Measurements from ENCODE around the gene RREB1.
"Not testable (repeated sequence)": the region's sequence is repeated elsewhere in the genome, so short reads cannot be mapped to it uniquely, and the experiment has no call there.

RREB1 gene

GRCh38 chr6:7267466-7268091 lies 159.8 kb downstream of the RREB1 start:
- DNase-seq, result no peak

DNA sequence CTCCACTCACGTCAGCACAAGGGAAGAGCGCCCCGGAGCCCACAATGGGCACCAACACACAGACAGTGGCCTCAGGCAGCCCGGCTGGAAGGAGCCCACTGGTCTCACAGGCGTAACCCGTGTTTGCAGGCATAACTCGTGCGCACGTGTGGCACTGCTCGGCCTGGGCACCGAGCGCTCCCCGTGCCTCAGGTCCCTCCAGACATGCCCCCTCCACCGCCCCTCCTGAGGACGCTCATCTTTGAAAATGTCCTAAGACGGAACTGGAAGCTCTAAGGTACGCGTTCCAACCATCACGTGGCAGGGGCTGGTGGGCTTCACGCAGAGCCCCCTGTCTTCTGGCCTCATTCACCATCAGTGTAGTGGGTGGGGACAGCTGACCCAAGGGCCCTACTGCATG lies 160.6 kb downstream of the RREB1 start:
- DNase-seq, result no peak

DNA sequence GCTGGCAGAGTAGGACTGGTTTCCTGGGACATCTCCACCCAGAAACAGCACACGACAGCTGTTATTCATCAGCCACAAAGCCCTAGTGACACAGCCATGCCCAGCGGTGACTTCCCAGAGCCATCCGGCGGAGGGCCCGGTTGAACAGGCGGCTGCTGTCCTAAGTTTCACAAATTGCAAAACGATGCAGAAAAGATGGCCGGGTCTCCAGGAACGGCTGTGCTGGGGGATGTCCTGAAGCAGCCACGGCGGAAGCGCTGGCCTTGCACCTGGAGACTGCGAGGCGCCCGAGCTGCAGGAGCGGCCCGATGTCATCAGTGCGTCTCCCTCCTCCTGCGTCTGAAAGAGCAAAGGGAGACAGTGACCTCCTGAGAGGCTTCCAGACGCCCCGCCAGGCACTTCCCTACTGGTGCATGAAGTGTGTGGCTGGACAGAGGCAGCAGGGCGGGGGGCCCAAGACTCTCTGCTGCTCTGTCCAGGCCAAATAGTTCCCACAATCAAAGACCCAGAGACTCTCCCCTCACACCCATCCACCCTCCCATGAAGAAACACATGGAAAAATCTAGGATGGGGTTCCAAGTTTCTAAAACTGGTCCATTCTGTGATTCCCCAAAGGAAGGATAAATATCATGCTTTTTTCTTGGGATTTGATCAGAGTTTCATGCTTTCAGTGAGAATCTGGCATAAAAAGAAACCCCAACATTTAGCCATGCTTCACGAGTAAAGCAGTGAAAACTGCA lies 161.2 kb downstream of the RREB1 start:
- DNase-seq, result no peak

DNA sequence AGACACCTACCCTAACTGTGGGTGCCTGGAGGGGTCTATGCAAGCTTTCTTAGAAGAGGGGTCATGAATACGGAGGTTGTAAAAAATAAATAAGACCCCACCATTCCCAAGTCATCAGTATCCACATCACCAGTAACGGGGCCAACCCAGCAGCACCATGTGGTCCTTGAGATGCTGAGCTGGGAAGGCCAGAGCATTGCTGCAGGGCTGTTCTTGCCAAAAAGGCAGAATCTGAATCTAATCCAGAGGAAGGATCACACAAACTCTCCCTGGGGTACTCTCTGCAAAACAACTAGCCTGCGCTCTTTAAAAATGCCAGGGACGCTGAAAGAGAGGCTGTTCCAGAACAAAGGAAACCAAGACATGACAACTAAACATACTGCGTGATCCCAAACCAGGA lies 162.1 kb downstream of the RREB1 start:
- DNase-seq, result no peak

- no peak for DNase-seq
These were observed 162.8 kb downstream of the RREB1 start for GRCh38 chr6:7270320-7271204.

GRCh38 chr6:7271205-7271534 lies 163.4 kb downstream of the RREB1 start:
- no peak for DNase-seq

- DNase-seq, result no peak
These were observed 165.9 kb downstream of the RREB1 start for GRCh38 chr6:7273709-7274108.

DNA sequence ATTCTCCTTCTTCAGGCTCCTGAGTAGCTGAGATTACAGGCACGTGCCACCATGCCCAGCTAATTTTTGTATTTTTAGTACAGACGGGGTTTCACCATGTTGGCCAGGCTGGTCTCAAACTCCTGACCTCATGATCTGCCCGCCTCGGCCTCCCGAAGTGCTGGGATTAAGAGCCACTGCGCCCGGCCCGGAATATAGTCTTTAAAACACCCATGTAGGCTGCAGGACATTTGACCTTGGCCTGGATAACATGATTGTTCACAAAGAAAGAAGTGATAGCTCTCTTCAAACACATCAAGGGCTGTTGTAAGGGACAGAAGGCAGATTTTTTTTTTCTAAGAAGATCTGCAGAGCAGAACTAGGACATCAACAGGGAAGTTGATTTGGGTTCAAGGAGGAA lies 166.8 kb downstream of the RREB1 start:
- DNase-seq, result not testable (repeated sequence)

GRCh38 chr6:7276199-7276524 lies 168.4 kb downstream of the RREB1 start:
- no peak for DNase-seq

- DNase-seq, result no peak
These were observed 174.5 kb downstream of the RREB1 start for GRCh38 chr6:7282097-7282906.

DNA sequence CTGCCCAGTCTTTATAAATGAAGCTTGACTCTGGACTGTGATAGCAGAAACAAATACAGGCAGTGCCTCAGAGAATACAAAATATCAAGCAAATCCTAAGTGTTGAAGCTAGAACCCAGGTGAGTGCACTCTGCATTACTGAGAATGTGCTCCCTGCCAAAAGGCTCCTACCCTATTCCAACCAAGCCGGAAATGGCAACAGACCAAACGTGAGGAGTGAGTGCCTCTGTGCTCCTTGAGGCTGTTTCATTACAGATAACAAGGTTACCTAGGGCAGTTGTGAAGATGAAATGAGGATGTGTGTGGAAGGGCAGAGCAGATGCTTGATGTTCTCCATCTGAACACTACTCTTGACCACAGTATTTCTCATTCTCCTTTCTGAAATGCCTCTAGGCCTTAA lies 175.9 kb downstream of the RREB1 start:
- DNase-seq, result no peak

DNA sequence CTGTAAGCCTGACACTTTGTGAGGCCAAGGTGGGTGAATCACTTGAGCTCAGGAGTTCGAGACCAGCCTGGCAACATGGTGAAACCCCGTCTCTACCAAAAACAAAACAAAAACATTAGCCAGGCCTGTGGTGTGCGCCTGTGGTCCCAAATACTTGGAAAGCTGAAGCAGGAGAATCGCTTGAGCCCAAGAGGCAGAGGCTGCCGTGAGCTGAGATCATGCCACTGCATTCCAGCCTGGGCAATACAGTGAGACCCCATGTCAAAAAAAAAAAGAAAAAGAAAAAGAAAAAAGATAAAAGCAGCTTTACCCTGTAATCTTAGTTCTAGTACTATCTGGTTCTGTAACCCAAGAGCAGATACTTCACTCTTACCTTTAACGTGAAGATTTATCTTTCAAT lies 177.7 kb downstream of the RREB1 start:
- DNase-seq, result no peak

DNA sequence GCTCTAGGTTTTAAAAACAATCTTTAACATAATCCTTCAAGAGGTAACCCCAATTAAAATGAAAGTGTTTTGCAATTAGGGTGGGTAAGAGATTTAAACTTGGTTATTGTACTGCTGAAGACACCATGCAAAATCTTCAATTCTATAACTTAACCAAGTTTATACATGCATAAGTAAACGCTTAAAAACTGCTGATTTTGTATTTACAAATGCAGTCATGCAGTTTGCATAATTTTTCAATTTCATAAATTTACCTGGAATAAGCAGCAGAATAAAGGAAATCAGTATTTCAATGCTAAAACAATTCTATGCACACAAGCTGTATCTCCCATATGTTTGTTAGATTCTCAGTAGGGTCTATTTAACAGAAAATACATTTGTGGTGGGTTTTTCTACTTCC lies 182.3 kb downstream of the RREB1 start:
- DNase-seq, result no peak

GRCh38 chr6:7292596-7293255 lies 185.0 kb downstream of the RREB1 start:
- DNase-seq, result no peak

DNA sequence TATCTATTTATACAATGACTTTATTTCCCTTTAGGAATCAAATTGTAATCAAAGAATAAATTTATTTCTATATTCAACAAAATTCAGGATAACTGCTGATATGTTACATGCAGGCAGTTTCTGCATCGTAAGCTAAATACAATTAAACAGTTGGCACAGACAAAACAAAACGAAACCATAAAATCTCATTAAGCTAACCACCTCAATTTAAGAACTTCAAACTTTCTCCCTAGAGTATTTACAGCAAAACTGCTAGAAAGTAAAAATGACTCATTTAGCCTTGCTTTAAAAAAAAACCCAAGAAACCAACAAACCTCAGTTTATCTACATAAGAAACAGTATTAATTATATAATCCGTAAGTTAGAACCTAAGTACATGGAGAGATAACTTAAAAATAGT lies 188.2 kb downstream of the RREB1 start:
- no peak for DNase-seq

- no peak for DNase-seq
These were observed 188.8 kb downstream of the RREB1 start for GRCh38 chr6:7296602-7297001.

- no peak for DNase-seq
These were observed 190.4 kb downstream of the RREB1 start for GRCh38 chr6:7298113-7298512.

DNA sequence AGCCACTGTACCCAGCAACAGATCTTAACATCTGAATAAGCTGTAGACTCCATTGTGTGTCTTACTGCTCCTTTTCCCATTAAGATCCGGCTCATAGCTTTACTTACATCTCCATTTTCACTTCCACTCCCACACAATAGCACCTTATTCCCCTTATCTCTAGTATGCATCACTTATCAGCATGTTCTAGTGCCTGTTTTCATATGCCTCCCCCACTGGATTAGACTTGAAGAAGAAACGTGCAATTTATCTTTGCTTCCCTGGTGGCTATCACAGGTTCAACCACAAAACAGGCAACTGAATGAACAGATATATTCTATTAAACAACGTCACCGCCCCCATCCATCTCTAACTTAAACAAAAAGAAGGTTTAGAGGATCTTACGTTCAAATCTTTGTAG lies 193.2 kb downstream of the RREB1 start:
- DNase-seq, result no peak
